SK-N-SH treated with all-trans-retinoic acid at 6 μM for 48 hours (cell line): ENCODE measurements around the gene THSD7A.

ENCODE experiments used
- ATAC-seq: fragments of 200-7000 bp; cut with Tn5 transposase; 3 replicates; pipeline ENCODE4 v1.9.1; 2020; ENCODE audit warnings: mild to moderate bottlenecking, moderate library complexity
- ARNTL ChIP-seq: fragments of 450-650 bp; formaldehyde crosslinking; IDR thresholded peaks from 2 replicates; pipeline ENCODE4 v1.5.0; 2020; ENCODE audit warnings: low read depth, mild to moderate bottlenecking, moderate library complexity, borderline replicate concordance
- BACH2 ChIP-seq: fragments of 250-450 bp; sonication (Bioruptor Pico); IDR thresholded peaks from 2 replicates; pipeline ENCODE4 v1.9.0; 2021; ENCODE audit warnings: mild to moderate bottlenecking, borderline replicate concordance
- CREB5 ChIP-seq: fragments of 250-450 bp; sonication (Bioruptor Pico); IDR thresholded peaks from 2 replicates; pipeline ENCODE4 v1.5.1; 2020; ENCODE audit warnings: low read depth, mild to moderate bottlenecking, moderate library complexity
- CSDC2 ChIP-seq: fragments of 250-450 bp; sonication (Bioruptor Pico); IDR thresholded peaks from 2 replicates; pipeline ENCODE4 v1.5.0; 2020; ENCODE audit warnings: mild to moderate bottlenecking, moderate library complexity
- CSRNP3 ChIP-seq: fragments of 250-450 bp; sonication (Bioruptor Pico); IDR thresholded peaks from 2 replicates; pipeline ENCODE4 v1.5.1; 2021; ENCODE audit warnings: mild to moderate bottlenecking, moderate library complexity
- ESRRG ChIP-seq: fragments of 250-450 bp; sonication (Bioruptor Pico); IDR thresholded peaks from 2 replicates; pipeline ENCODE4 v1.6.1; 2021; ENCODE audit warnings: mild to moderate bottlenecking
- GLIS3 ChIP-seq: fragments of 250-450 bp; sonication (Bioruptor Pico); IDR thresholded peaks from 2 replicates; pipeline ENCODE4 v1.5.0; 2020; ENCODE audit warnings: mild to moderate bottlenecking, moderate library complexity
- ISL1 ChIP-seq: fragments of 250-450 bp; sonication (Bioruptor Pico); IDR thresholded peaks from 2 replicates; pipeline ENCODE4 v2.1.2; 2022; ENCODE audit warnings: mild to moderate bottlenecking, moderate library complexity
- OSR1 ChIP-seq: fragments of 250-450 bp; sonication (Bioruptor Pico); IDR thresholded peaks from 2 replicates; pipeline ENCODE4 v1.8.0; 2022; ENCODE audit warnings: moderate library complexity, mild to moderate bottlenecking, inconsistent platforms
- PATZ1 ChIP-seq: fragments of 250-450 bp; sonication (Bioruptor Pico); IDR thresholded peaks from 2 replicates; pipeline ENCODE4 v1.8.0; 2020; ENCODE audit warnings: mild to moderate bottlenecking, moderate library complexity, borderline replicate concordance
- PPARA ChIP-seq: fragments of 250-450 bp; sonication (Bioruptor Pico); IDR thresholded peaks from 2 replicates; pipeline ENCODE4 v1.5.0; 2020; ENCODE audit warnings: mild to moderate bottlenecking, borderline replicate concordance
- RARB ChIP-seq: fragments of 250-450 bp; sonication (Bioruptor Pico); IDR thresholded peaks from 2 replicates; pipeline ENCODE4 v1.8.0; 2021; ENCODE audit warnings: mild to moderate bottlenecking, moderate library complexity
- SNAI2 ChIP-seq: fragments of 250-450 bp; sonication (Bioruptor Pico); IDR thresholded peaks from 2 replicates; pipeline ENCODE4 v1.5.0; 2020; ENCODE audit warnings: mild to moderate bottlenecking, moderate library complexity
- TCF4 ChIP-seq: fragments of 250-450 bp; sonication (Bioruptor Pico); IDR thresholded peaks from 2 replicates; pipeline ENCODE4 v1.8.0; 2021; ENCODE audit warnings: mild to moderate bottlenecking, moderate library complexity, borderline replicate concordance
- TOX ChIP-seq: fragments of 250-450 bp; sonication (Bioruptor Pico); IDR thresholded peaks from 2 replicates; pipeline ENCODE4 v1.8.0; 2021; ENCODE audit warnings: mild to moderate bottlenecking, moderate library complexity, borderline replicate concordance
- TSHZ2 ChIP-seq: fragments of 250-450 bp; sonication (Bioruptor Pico); IDR thresholded peaks from 2 replicates; pipeline ENCODE4 v1.5.0; 2020; ENCODE audit warnings: mild to moderate bottlenecking, moderate library complexity
- ZC3H10 ChIP-seq: fragments of 250-450 bp; sonication (Bioruptor Pico); IDR thresholded peaks from 2 replicates; pipeline ENCODE4 v1.5.1; 2021; ENCODE audit warnings: mild to moderate bottlenecking, moderate library complexity
- ZFP3 ChIP-seq: fragments of 250-450 bp; sonication (Bioruptor Pico); IDR thresholded peaks from 2 replicates; pipeline ENCODE4 v1.5.0; 2020; ENCODE audit warnings: mild to moderate bottlenecking, moderate library complexity
- ZFP30 ChIP-seq: fragments of 450-650 bp; formaldehyde crosslinking; IDR thresholded peaks from 2 replicates; pipeline ENCODE4 v1.5.0; 2022; ENCODE audit warnings: mild to moderate bottlenecking, moderate library complexity
- ZNF565 ChIP-seq: fragments of 450-650 bp; formaldehyde crosslinking; conservative IDR thresholded peaks from 2 replicates; pipeline ENCODE4 v1.5.0; 2020; ENCODE audit warnings: low read depth, mild to moderate bottlenecking, moderate library complexity
- ZNF70 ChIP-seq: fragments of 450-650 bp; formaldehyde crosslinking; IDR thresholded peaks from 2 replicates; pipeline ENCODE4 v1.5.0; 2020; ENCODE audit warnings: mild to moderate bottlenecking, moderate library complexity
- ZNF8 ChIP-seq: fragments of 450-650 bp; formaldehyde crosslinking; IDR thresholded peaks from 2 replicates; pipeline ENCODE4 v1.5.0; 2020; ENCODE audit warnings: mild to moderate bottlenecking, moderate library complexity

Gene THSD7A

GRCh38 chr7:11472646-11473045 is 359.4 kb downstream of the THSD7A start:
- TF ChIP-seq ARNTL (no peak), CSDC2 (CRISPR knock-in tag) (no peak), TOX (CRISPR knock-in tag) (no peak), BACH2 (CRISPR knock-in tag) (no peak), SNAI2 (CRISPR knock-in tag) (no peak)
- no peak for ATAC-seq

GRCh38 chr7:11471255-11471654 is 360.7 kb downstream of the THSD7A start:
- ATAC-seq, result no peak
- TF ChIP-seq GLIS3 (CRISPR knock-in tag) (no peak), TOX (CRISPR knock-in tag) (no peak), ZNF70 (CRISPR knock-in tag) (no peak), ZFP3 (no peak), CSDC2 (CRISPR knock-in tag) (no peak), SNAI2 (CRISPR knock-in tag) (no peak), BACH2 (CRISPR knock-in tag) (no peak), OSR1 (CRISPR knock-in tag) (no peak), PPARA (CRISPR knock-in tag) (no peak), TSHZ2 (CRISPR knock-in tag) (no peak), ZNF565 (CRISPR knock-in tag) (no peak), ARNTL (no peak)

- no peak for ATAC-seq
- no peak for TF ChIP-seq RARB (CRISPR knock-in tag)
- TF ChIP-seq ZNF8 (CRISPR knock-in tag), result peak; percentile 17; the same call in 1 of the 2 replicates
- no peak for TF ChIP-seq TOX (CRISPR knock-in tag)
- no peak for TF ChIP-seq ESRRG (CRISPR knock-in tag)
- TF ChIP-seq ZC3H10 (CRISPR knock-in tag), result no peak
- TF ChIP-seq SNAI2 (CRISPR knock-in tag), result no peak
- TF ChIP-seq CREB5 (CRISPR knock-in tag), result no peak
- no peak for TF ChIP-seq OSR1 (CRISPR knock-in tag)
- TF ChIP-seq ISL1 (CRISPR knock-in tag), result peak; percentile 93
- no peak for TF ChIP-seq ZNF70 (CRISPR knock-in tag)
- no peak for TF ChIP-seq ARNTL
- no peak for TF ChIP-seq GLIS3 (CRISPR knock-in tag)
- peak; percentile 81 for TF ChIP-seq TSHZ2 (CRISPR knock-in tag)
- TF ChIP-seq ZFP3, result no peak
- TF ChIP-seq ZFP30 (CRISPR knock-in tag), result no peak
- TF ChIP-seq PPARA (CRISPR knock-in tag), result no peak
- peak; percentile 90 for TF ChIP-seq TCF4 (CRISPR knock-in tag)
- TF ChIP-seq PATZ1 (CRISPR knock-in tag), result peak; percentile 69; the same call in 1 of the 2 replicates
- no peak for TF ChIP-seq CSDC2 (CRISPR knock-in tag)
- TF ChIP-seq CSRNP3, result 0 out of 2 replicates have a peak, but pooled peaks have one; percentile 17
Observed at GRCh38 chr7:11469028-11469745, 362.8 kb downstream of the THSD7A start.
